SK-N-SH (cell line): ENCODE measurements around the gene SHROOM4. TPM values are rescaled to one million over a fixed set of nuclear protein-coding genes. Genes with fewer than 3 reads are reported as not detected.
A peak's percentile ranks its signal among the peaks of the same experiment; 100 is the strongest.

Source experiments
- CTCF ChIA-PET: fragments of 300-600, 350-600 bp; formaldehyde crosslinking; extraction: SDS; loops from one replicate; lab custom pipeline; 2021; lab: Yijun Ruan, JAX
- POLR2A ChIA-PET: fragments of 350-600 bp; sonication (Branson Sonifier 250); formaldehyde crosslinking; extraction: SDS; loops from one replicate; lab custom pipeline; 2020; ENCODE audit warnings: antibody characterized with exemption, inconsistent platforms; lab: Yijun Ruan, JAX
- DNase-seq: peaks from one replicate; pipeline ENCODE4 v3.0.0; 2012
- H2AFZ ChIP-seq: fragments of 200-600 bp; sonication (generic); 2 replicates; pipeline ENCODE4 v1.8.1; 2016; ENCODE audit warnings: antibody characterized with exemption, mild to moderate bottlenecking, low read depth
- H3F3A ChIP-seq: fragments of 200-600 bp; sonication (generic); replicated peaks from 2 replicates; pipeline ENCODE3; 2016; ENCODE audit warnings: antibody characterized with exemption, mild to moderate bottlenecking; ENCODE audit not compliant: insufficient read depth
- H3K27ac ChIP-seq, 2 experiments: fragments of 200-500 bp in 1 of 2; fragments of 200-600 bp in 1 of 2; sonication (Bioruptor generic) in 1 of 2; sonication (generic), shearing (Covaris generic) in 1 of 2; 2 replicates each; pipeline versions ENCODE4 v1.5.1 to v1.6.1; 2014 to 2016; ENCODE audit warnings: low read depth in 2 of 2, inconsistent platforms in 1 of 2, low read length in 1 of 2, mild to moderate bottlenecking in 1 of 2, mixed read lengths in 1 of 2
- H3K27me3 ChIP-seq: fragments of 200-600 bp; sonication (generic), shearing (Covaris generic); 2 replicates; pipeline ENCODE4 v1.6.1; 2016; ENCODE audit warnings: mixed run types; ENCODE audit not compliant: insufficient read depth
- H3K36me3 ChIP-seq, 2 experiments: fragments of 200-500 bp in 1 of 2; fragments of 200-600 bp in 1 of 2; sonication (Bioruptor generic) in 1 of 2; sonication (generic) in 1 of 2; replicated peaks in 1 of 2; 2 replicates each; pipeline versions ENCODE3 to v1.5.1; 2014 to 2016; ENCODE audit warnings: low read length in 1 of 2, mild to moderate bottlenecking in 1 of 2; ENCODE audit not compliant: insufficient read depth in 2 of 2, control insufficient read depth in 1 of 2
- H3K4me1 ChIP-seq, 2 experiments: fragments of 200-500 bp in 1 of 2; fragments of 200-600 bp in 1 of 2; sonication (Bioruptor generic) in 1 of 2; sonication (generic), shearing (Covaris generic) in 1 of 2; 2 replicates each; pipeline versions ENCODE4 v1.5.1 to v1.6.1; 2014 to 2016; ENCODE audit warnings: low read depth in 1 of 2, low read length in 1 of 2, mixed run types in 1 of 2; ENCODE audit not compliant: insufficient read depth in 2 of 2, control insufficient read depth in 1 of 2
- H3K4me2 ChIP-seq: fragments of 200-600 bp; sonication (generic), shearing (Covaris generic); 2 replicates; pipeline ENCODE4 v1.6.1; 2017; ENCODE audit warnings: mixed run types
- H3K4me3 ChIP-seq, 2 experiments: fragments of 200-500 bp in 1 of 2; fragments of 200-600 bp in 1 of 2; sonication (Bioruptor generic) in 1 of 2; sonication (generic), shearing (Covaris generic) in 1 of 2; 2 replicates each; pipeline versions ENCODE4 v1.5.1 to v1.8.1; 2014 to 2016; ENCODE audit warnings: low read depth in 2 of 2, inconsistent platforms in 1 of 2, low read length in 1 of 2, mild to moderate bottlenecking in 1 of 2, mixed read lengths in 1 of 2, moderate library complexity in 1 of 2
- H3K79me2 ChIP-seq: fragments of 200-600 bp; sonication (generic); 2 replicates; pipeline ENCODE4 v1.8.1; 2017; ENCODE audit warnings: mild to moderate bottlenecking; ENCODE audit not compliant: insufficient read depth
- H3K9ac ChIP-seq: fragments of 200-600 bp; sonication (generic); 2 replicates; pipeline ENCODE4 v1.6.1; 2017; ENCODE audit warnings: mixed run types
- H3K9me2 ChIP-seq: fragments of 200-600 bp; sonication (generic); 2 replicates; pipeline ENCODE4 v1.6.1; 2017; ENCODE audit warnings: mixed run types
- H3K9me3 ChIP-seq: fragments of 200-600 bp; sonication (generic); 2 replicates; pipeline ENCODE4 v1.6.1; 2017; ENCODE audit warnings: mixed run types, mild to moderate bottlenecking, moderate library complexity
- H4K20me1 ChIP-seq: fragments of 200-600 bp; sonication (generic); 2 replicates; pipeline ENCODE4 v1.6.1; 2017; ENCODE audit warnings: mild to moderate bottlenecking, mixed run types; ENCODE audit not compliant: insufficient read depth
- CHD2 ChIP-seq: fragments of 150-350 bp; IDR thresholded peaks from 2 replicates; pipeline ENCODE4 v1.6.1; 2018; ENCODE audit warnings: low read length; ENCODE audit not compliant: partially characterized antibody
- CTCF ChIP-seq: fragments of 200-600 bp; sonication (generic); IDR thresholded peaks from 2 replicates; pipeline ENCODE4 v1.6.1; 2017; ENCODE audit warnings: antibody characterized with exemption, mild to moderate bottlenecking, moderate library complexity
- ELF1 ChIP-seq: IDR thresholded peaks from 2 replicates; pipeline ENCODE4 v1.4.0; 2012
- EP300 ChIP-seq, 2 experiments: IDR thresholded peaks; 2 replicates each; pipeline versions ENCODE4 v1.4.0 to v1.6.1; 2012; ENCODE audit warnings: borderline replicate concordance in 1 of 2, low read depth in 1 of 2, low read length in 1 of 2
- EZH2phosphoT487 ChIP-seq: fragments of 200-600 bp; sonication (generic); IDR thresholded peaks from 2 replicates; pipeline ENCODE4 v1.6.1; 2017; ENCODE audit warnings: low read depth, mixed run types, mild to moderate bottlenecking, antibody characterized with exemption, moderate library complexity, borderline replicate concordance
- FOSL2 ChIP-seq: IDR thresholded peaks from 2 replicates; pipeline ENCODE4 v1.4.0; 2012; ENCODE audit warnings: low read depth, mild to moderate bottlenecking, moderate library complexity, borderline replicate concordance
- GABPA ChIP-seq: IDR thresholded peaks from 2 replicates; pipeline ENCODE4 v1.4.0; 2012; ENCODE audit warnings: low read depth, mild to moderate bottlenecking
- GATA2 ChIP-seq: sonication (generic); formaldehyde crosslinking; IDR thresholded peaks from 2 replicates; pipeline ENCODE4 v1.5.0; 2020; ENCODE audit warnings: mild to moderate bottlenecking, missing genetic modification reagents
- JUND ChIP-seq: IDR thresholded peaks from 2 replicates; pipeline ENCODE4 v1.4.0; 2012
- MAX ChIP-seq: IDR thresholded peaks from 2 replicates; pipeline ENCODE4 v1.4.0; 2012; ENCODE audit warnings: low read depth
- MXI1 ChIP-seq: IDR thresholded peaks from 2 replicates; pipeline ENCODE4 v1.6.1; 2012; ENCODE audit warnings: mild to moderate bottlenecking, low read depth, low read length, improper control_type of control experiment
- NFIC ChIP-seq: IDR thresholded peaks from 2 replicates; pipeline ENCODE4 v1.4.0; 2012; ENCODE audit warnings: borderline replicate concordance
- NRF1 ChIP-seq: IDR thresholded peaks from 2 replicates; pipeline ENCODE4 v1.6.1; 2012; ENCODE audit warnings: low read depth, mild to moderate bottlenecking, low read length
- PBX3 ChIP-seq: IDR thresholded peaks from 2 replicates; pipeline ENCODE4; 2012
- POLR2AphosphoS5 ChIP-seq: IDR thresholded peaks from 2 replicates; pipeline ENCODE4 v1.6.1; 2012; ENCODE audit warnings: low read depth, low read length
- RAD21 ChIP-seq: IDR thresholded peaks from 2 replicates; pipeline ENCODE4 v1.6.1; 2012; ENCODE audit warnings: mild to moderate bottlenecking, low read length
- RCOR1 ChIP-seq: fragments of 150-350 bp; IDR thresholded peaks from 2 replicates; pipeline ENCODE4 v1.6.1; 2017; ENCODE audit warnings: antibody characterized with exemption, low read length
- RXRA ChIP-seq: IDR thresholded peaks from 2 replicates; pipeline ENCODE4 v1.4.0; 2012; ENCODE audit warnings: low read depth, mild to moderate bottlenecking, borderline replicate concordance
- SIN3A ChIP-seq: IDR thresholded peaks from 2 replicates; pipeline ENCODE4 v1.6.1; 2012; ENCODE audit warnings: low read depth, mild to moderate bottlenecking, low read length, moderate library complexity, borderline replicate concordance
- SMC3 ChIP-seq: IDR thresholded peaks from 2 replicates; pipeline ENCODE4 v1.6.1; 2012; ENCODE audit warnings: low read depth, low read length, improper control_type of control experiment
- TCF12 ChIP-seq: IDR thresholded peaks from 2 replicates; pipeline ENCODE4 v1.4.0; 2012
- TEAD4 ChIP-seq: IDR thresholded peaks from 2 replicates; pipeline ENCODE4 v1.4.0; 2012; ENCODE audit warnings: mild to moderate bottlenecking, borderline replicate concordance; ENCODE audit not compliant: insufficient read depth
- YY1 ChIP-seq: IDR thresholded peaks from 2 replicates; pipeline ENCODE4 v1.4.0; 2012; ENCODE audit warnings: low read depth, mild to moderate bottlenecking
- ZBTB33 ChIP-seq: IDR thresholded peaks from 2 replicates; pipeline ENCODE4 v1.4.0; 2012; ENCODE audit warnings: low read depth, borderline replicate concordance
- WGBS: methylation state at CpG from one replicate; pipeline ENCODE4 v1.1.6; 2017; ENCODE audit warnings: low lambda C conversion rate; 5-methylcytosine and 5-hydroxymethylcytosine counted together
- polyA plus RNA-seq, 3 experiments: library from polyadenylated mRNA; depleted of rRNA; stranded (reverse); fragments of >200 nt; gene quantifications; 2 replicates each; pipeline ENCODE4 v1.2.3, GENCODE V29; 2012

The SHROOM4 gene
- polyA plus RNA-seq, 1 of the 3 experiments (the other 2 are of a cell fraction): 0.31 TPM

- CTCF ChIA-PET: no interaction called here
- no peaks in the 10 kb centered on the region for H3K79me2 ChIP-seq
- no peaks in the 10 kb centered on the region for H3K9me3 ChIP-seq
- peaks cover 0 to 10% of the 10 kb centered on the region in 2 experiments; a peak in 1 of 4 replicates for H3K4me1 ChIP-seq
- DNase-seq: peak; percentile 17
- H4K20me1 ChIP-seq: no peaks in the 10 kb centered on the region
- H3K27me3 ChIP-seq: no peaks in the 10 kb centered on the region; the same call in 1 of the 2 replicates
- no peak overlapping the region for H2AFZ ChIP-seq
- H3K9me2 ChIP-seq: no peaks in the 10 kb centered on the region
- 0% methylated on average over 1 of the region's 1 CpG for WGBS
- no peaks in the 10 kb centered on the region for H3F3A ChIP-seq
- no peak overlapping the region for H3K9ac ChIP-seq
- H3K36me3 ChIP-seq: no peaks in the 10 kb centered on the region
- peak overlapping the region in 1 of 2 experiments; percentile 28; a peak in 2 of 4 replicates for H3K27ac ChIP-seq
- TF ChIP-seq MAX: no peak
- TF ChIP-seq FOSL2: no peak
- TF ChIP-seq EP300 (IDR thresholded peaks at IDR 0.05; ENCODE audit: borderline replicate concordance in 1 of 2, low read depth in 1 of 2, low read length in 1 of 2): peak in 1 of 2 experiments; percentile 52; a peak in 1 of 4 replicates
- no peak for TF ChIP-seq TEAD4
- no peak for TF ChIP-seq SIN3A
- TF ChIP-seq GATA2: peak; percentile 80
- TF ChIP-seq YY1: no peak
- no peak for TF ChIP-seq RXRA
- no peak for TF ChIP-seq EZH2phosphoT487
- TF ChIP-seq RCOR1: no peak
- no peak for TF ChIP-seq NRF1
- TF ChIP-seq TCF12: no peak
- TF ChIP-seq CHD2: no peak
- no peak for TF ChIP-seq NFIC
- TF ChIP-seq SMC3: no peak
- H3K4me2 ChIP-seq: no peak overlapping the region
- H3K4me3 ChIP-seq: no peak overlapping the region
- POLR2A ChIA-PET: no interaction called here
Observed at GRCh38 chrX:50567636-50568035, 246.4 kb downstream of the SHROOM4 start.

GRCh38 chrX:50565718-50566117, 248.3 kb downstream of the SHROOM4 start:
- ChIA-PET CTCF (interaction anchor here (1.3 kb wide), 2 partner anchors 14 kb away, joined by 3 read pairs; no protein-coding TSS in a partner anchor), POLR2A (no interaction called here)
- H3K9ac ChIP-seq: no peak overlapping the region
- no peaks in the 10 kb centered on the region for H4K20me1 ChIP-seq
- DNase-seq: no peak
- TF ChIP-seq ZBTB33: no peak
- TF ChIP-seq CTCF: no peak
- no peak for TF ChIP-seq EP300 (IDR thresholded peaks at IDR 0.05; ENCODE audit: borderline replicate concordance in 1 of 2, low read depth in 1 of 2, low read length in 1 of 2)
- TF ChIP-seq YY1: no peak
- no peak for TF ChIP-seq PBX3
- no peak for TF ChIP-seq RAD21
- no peak for TF ChIP-seq GATA2
- no peak for TF ChIP-seq EZH2phosphoT487
- no peak for TF ChIP-seq NFIC
- TF ChIP-seq GABPA: no peak
- TF ChIP-seq MXI1: no peak
- TF ChIP-seq POLR2AphosphoS5: no peak
- TF ChIP-seq RXRA: no peak
- no peak for TF ChIP-seq ELF1
- TF ChIP-seq CHD2: no peak
- no peak for TF ChIP-seq JUND
- no peak for TF ChIP-seq SMC3
- TF ChIP-seq FOSL2: no peak
- no peak overlapping the region for H3K27ac ChIP-seq
- H3K79me2 ChIP-seq: no peaks in the 10 kb centered on the region
- no peaks in the 10 kb centered on the region for H3K9me2 ChIP-seq
- no peaks in the 10 kb centered on the region for H3K9me3 ChIP-seq
- H3K4me2 ChIP-seq: no peak overlapping the region
- H2AFZ ChIP-seq: no peak overlapping the region
- H3K27me3 ChIP-seq: no peaks in the 10 kb centered on the region; the same call in 1 of the 2 replicates
- H3K4me1 ChIP-seq: peaks cover 0 to 10% of the 10 kb centered on the region in 2 experiments; a peak in 1 of 4 replicates
- H3K36me3 ChIP-seq: no peaks in the 10 kb centered on the region
- H3F3A ChIP-seq: no peaks in the 10 kb centered on the region
- 32% methylated on average over 4 of the region's 4 CpGs for WGBS
- no peak overlapping the region for H3K4me3 ChIP-seq
